ENCODE results near the gene LRRC4C.

LRRC4C gene

DNA sequence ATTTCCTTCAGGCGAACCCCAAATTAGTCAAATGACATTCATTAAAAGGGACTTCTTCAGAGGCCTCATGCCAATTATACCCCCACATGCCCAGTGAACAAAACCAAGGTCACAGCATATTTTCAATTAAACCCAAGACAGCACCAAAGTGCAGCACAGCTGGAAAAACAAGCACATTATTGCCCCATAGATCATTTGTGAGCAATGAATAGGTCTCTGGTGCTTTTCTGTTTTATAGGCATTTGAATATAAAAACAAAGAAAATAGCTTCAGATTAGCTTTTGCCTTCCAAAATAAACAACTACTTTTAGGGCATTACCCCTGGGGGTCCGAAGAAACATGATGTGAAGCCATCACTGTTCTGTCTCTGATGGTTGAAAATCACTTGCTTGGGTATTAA lies 1319.9 kb downstream of the LRRC4C start:
- no peak for DNase-seq

DNA sequence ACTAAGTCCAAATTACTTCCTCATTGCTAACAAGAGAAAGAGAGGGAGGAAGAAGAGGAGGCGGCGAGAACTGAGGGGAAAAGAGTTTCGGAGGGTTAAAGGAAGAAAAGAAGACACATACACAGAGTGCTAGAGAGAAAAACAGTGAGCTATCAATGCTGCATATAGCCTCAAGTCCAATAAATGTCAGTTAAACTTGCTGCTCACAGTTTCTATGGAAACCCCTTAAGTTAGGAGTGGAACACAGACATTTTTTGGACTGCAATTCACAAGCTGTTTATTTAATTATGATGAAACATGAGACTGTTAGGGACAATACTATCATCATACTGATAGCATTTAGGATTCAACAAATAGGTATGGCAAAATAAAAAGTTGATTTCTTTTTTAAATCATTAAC lies 1320.4 kb downstream of the LRRC4C start:
- DNase-seq: no peak

DNA sequence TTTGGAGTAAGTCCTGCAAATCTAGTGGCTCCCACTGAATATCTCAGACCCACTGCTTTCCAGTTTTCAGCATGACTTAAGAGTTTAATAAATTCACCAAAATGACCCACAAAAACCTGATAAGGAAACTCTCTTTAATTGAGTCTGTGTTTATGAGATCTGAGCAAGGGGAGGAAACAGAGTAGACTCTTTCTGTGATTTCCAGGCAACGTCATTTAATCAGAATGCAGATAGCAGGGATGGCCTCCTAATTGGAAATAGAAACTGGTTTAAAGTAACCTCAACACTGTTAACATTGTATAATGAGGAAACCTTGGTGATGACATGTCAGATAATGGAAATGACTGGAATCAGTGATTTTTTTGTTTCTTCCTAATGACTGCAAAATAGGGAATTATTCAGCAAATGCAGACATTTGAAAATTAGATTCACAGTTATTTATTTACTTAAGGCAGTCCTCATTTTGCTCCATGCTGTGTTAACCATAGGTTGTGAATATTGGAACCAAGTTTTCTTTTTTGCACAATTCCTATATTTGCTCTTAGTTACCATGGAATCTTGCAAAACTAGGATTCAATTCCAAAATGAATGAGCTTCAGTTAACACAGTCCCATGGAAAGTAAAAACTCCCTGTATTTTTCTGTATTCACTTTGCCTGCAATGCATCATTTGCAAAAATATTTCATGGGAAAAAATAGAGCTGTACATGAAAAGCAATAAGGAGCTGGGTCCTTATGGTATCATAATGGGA lies 1324.5 kb downstream of the LRRC4C start:
- DNase-seq: no peak

DNA sequence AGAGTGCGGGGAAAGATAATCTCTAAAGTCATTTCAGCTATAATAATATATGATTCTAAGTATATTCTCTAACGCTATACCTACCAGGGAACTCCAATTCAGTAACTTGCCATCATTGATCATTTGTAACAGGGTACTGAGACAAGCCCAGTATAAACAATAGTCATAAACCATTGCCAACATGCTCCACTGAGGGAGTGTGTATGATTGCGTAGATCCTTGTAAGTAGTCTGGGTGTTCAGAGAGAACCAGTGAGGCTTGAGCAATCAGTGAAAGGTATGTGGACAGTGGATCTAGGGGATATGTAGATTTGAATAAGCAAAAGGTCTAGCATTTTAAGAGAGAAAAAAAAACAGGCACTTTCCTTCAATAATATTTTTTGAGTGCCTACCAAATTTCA lies 1326.0 kb downstream of the LRRC4C start:
- DNase-seq: no peak

DNA sequence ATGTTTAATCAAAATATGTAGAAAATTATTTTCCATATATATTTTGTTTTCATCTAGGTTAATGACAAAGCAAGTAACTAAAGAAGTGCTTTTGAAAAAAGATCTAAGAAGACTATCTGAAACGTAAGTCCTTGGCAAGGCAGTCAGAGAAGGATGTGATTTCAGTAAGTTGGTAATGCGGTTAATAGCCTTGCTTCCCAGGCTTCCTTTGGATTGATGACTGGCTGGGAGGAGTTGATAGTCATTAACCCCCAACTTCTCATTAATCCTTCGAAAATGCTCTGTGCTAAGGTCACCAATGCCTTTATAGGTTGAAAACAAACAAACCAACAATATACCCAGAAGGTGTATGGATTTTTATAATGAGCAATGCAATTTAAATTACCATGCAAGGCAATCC lies 1326.5 kb downstream of the LRRC4C start:
- DNase-seq: no peak

DNA sequence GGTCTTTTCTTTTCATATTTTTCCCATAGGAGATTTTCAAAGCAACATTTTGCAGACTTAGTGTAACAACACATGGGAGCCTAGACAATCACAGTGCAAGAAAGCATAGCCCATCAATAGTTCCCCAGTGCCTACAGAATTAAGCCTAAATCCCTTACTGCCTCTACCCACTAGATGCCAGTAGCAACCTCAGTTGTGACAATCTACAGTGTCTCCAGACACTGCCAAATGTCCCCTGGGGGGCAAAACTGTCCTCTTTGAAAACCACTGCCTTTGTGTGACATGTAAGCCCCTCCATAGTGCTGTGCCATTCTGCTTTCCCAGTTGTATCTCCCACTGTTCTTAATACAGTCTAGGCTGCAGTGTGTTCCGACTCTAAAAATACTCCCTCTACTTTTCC lies 1329.0 kb downstream of the LRRC4C start:
- DNase-seq: peak; percentile 40

DNA sequence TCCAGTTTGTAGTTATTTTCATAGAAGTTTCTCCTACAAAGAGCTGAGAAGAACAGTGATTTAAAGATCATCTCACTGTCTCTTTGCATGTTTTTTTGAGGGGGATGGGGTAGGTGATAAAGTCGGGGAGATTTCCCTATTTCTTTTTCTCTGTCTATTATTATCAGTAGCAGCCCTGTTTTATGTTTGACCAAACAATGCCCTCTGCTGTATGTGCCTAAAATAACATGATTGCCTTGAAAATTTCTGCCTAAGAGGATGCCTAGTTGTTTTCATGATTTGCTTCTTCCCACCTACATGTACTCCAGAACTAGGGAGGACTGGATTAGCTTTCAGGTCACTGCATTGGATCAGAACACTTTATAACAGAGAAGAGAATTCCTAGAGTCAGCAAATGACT lies 1330.2 kb downstream of the LRRC4C start:
- no peak for DNase-seq

DNA sequence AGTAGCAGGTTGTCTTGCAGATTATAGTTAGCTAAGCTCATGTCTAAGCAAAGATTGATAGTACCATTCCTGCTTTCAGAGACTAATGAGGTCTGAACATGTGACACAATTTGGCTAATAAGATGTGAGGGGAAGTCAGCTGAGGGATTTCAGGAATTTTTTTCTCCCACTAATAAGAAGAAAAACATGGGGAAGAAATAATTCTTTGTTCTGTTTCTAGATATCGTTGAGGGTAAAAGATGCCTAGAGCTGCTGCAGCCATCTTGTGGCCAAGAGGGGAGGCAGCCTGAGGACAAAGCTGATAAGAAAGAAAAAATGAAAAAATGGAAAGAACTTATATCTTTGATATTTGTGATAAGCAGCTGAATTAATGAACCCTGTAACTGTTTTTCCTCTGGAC lies 1334.4 kb downstream of the LRRC4C start:
- no peak for DNase-seq

DNA sequence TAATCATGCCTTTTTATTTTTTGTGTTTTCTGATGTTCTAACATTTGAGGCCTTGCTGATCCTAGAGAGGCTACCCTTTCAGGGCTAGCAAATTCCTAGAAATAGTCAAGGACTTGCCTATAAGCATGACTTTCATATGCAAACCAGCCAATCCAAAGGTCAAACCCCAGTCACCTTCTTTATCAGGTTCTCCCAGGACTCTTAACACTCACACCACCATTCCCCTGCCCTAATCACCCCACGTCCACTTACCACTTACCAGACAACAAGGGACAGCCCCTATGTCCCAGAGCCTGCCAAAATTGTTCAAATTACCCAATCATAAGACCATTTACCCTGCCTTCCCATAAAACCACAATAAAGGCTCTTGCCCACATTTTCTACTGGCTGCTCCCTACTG lies 1339.8 kb downstream of the LRRC4C start:
- DNase-seq: no peak

DNA sequence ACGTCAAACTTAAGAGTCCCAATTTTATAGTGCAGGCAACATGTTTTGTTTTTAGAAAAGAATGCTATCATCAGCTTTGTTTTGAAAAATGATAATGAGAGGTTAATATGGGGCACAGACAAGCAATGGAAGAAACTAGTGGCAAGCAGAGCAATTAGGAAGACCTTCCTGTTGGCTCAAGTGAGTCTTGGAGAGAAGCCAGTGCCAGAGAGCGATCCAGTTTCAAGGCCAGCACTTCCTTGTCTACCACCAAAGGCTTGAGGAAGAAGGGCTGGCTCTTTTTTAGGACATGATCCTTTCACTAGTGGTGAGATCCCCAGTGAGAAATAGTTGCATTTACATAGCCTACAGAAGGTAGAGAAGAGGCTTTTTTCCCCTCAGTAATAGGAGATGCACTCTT lies 1340.7 kb downstream of the LRRC4C start:
- DNase-seq: no peak

DNA sequence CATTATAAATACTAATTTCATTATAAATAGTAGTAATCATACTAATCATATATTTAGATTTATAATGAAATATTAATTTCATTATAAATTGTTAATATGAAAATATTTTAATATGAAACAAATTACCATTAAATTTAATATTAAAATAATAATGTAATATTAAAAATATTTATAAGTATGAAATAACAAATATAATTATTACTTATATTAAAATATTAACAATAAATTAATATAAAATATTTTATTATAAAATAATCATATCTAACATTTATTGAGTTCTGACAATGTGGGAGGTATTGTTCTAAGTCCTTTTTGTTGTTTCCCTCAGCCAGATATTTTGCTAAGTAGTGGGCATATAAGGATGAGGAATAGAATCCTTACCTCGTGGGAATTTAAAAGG lies 1341.4 kb downstream of the LRRC4C start:
- no peak for DNase-seq

DNA sequence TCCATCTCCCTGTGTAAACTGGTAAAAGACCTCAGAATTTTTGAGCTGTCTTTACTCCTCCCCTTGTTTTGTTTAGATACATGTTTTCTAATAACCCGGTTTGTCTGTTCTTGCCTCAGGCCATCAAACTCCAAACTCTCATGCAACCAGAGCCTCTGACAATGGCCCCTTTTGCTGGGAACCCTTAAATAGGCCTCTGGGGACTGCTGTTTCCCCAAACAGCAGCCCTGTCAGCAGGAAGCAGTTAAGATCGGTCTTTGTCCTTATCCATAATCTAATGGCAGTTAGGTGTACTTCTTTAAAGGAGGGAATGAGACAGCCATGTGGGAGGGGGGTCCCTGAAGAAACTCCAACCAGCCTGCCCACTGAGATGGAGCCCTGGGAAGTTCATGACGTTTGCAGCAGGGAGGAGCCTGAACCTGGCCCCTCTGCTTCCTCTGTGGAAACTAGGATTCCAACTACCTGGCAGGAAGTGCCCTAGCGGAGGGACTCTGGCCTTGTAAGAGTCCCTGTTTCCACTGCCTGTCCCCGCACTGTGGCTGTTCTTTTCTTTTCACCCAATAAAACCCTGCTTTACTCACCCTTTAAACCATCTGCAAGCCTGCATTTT lies 1354.4 kb downstream of the LRRC4C start:
- no peak for DNase-seq

DNA sequence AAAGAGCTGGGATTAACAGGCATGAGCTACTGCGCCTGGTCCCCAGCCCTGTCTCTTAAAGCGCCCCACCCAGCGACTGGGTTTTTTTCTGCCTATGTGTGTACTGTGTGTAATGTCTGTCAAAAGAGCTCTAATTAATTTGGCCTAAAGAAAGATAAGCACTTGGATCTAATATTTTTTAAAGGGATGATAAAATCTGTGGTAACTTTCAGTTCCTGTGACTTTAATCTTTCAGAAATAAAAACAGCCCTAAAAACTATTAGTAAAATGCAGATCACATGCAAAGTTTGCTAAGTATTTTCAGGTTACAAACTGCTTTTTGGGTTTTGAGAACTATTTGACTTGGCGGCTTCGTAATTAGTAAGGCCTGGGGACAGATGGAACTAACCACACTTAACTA lies 1358.7 kb downstream of the LRRC4C start:
- DNase-seq: no peak

DNA sequence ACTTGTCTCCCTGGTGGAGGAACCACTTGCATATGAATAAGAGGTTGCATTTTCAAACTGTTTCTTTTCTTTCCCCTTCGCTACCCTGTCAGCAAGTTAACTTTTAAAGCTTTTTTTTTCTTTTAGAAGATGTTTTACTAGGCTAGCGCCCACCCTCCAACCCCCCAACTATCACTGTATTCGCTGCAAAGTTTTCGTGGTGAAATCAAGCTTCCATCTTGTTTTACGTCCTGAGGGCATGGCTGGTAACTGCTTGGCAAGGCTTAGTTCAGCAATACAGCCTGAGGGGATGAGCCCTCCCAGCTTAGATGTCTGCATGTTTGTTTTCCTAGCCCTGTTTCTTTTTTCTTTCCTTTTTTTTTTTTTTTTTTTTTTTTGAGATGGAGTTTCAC lies 1359.3 kb downstream of the LRRC4C start:
- DNase-seq: no peak

DNA sequence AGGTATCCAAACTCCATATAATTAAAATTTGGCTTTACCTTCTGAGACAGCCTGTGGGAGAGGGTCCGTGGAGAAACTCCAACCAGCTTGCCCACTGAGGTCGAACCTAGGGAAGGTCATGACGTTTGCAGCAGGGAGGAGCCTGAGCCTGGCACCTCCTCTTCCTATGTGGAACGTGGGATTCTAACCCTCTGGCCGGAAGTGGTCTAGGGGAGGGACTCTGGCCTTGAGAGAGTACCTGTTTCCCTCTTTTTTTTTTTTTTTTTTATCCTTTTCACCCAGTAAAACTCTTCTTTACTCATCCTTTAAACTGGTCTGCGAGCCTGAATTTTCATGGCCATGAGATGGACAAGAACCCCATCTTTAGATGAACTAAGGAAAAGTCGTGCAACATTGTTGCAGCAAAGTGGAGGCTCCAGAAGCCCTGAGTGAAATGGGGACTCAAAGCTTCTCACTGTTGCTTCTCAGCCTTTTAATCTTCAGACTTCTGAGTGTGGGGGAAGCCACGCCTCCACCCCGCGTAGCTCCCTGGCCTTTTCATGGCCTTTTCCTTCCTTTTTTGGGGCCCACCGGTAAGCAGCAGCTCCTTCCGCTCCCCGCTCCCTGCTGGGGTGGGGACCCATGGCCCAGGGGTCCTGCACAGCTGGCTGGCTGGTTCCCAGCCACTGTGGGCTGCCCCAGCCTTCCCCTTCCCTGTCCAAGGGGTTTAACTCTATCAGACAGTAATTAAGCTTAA lies 1359.9 kb downstream of the LRRC4C start:
- no peak for DNase-seq

DNA sequence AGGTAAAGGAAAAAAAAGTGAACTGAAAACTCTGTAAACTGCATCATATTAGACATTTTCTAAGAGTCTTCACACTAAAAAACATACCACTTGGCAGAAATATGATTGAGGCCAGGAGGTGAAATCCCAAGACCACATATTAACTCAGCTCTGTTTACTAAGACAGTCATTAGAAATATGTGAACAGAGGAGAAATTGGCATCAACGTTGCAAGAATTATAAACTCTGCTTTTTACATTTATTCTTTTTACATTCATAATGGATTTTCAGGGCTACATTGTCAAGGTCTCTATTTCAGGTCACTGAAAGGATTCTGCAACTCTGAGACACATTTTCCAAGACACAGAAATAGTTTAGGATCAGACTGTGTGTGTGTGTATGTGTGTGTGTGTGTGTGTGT lies 1364.0 kb downstream of the LRRC4C start:
- DNase-seq: no peak

DNA sequence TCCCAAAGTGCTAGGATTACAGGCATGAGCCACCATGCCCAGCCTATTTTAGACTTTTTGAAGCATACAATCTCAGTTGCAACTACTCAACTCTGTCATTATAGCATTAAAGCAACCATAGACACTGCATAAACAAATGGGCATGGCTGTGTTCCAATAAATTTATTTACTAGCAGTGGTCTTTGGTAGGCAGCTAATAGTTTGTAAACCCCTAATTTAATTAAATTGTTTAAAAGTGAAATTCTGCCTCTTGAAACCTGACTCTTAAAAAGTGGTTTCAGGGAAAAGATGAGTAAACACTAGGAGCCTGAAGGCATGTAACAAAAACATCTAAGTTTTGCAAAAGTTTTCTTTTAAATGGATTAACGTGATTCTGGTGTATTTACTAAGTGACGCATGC lies 1364.5 kb downstream of the LRRC4C start:
- no peak for DNase-seq

DNA sequence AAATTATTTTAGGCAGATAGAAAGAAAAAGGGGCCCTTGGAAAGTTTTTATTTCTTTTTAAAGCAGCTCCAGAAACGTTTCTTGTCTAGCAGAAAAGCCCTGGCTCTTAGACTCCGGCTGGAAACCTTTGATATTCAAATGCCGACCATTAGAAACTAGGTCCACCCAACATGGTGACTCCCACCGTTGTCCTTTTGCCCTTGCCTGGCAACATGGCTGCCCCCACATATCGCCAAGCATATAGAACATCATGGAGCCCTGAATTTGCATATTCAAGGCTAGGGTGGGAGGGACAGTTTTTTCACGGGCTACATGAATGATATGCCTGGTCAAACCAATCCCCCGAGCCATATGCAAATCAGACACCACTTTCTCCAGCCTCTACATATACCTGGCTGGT lies 1379.0 kb downstream of the LRRC4C start:
- no peak for DNase-seq

Data from NCI-H345 (cell line).